A673 (cell line): ENCODE data around the gene SLC22A4. TPM values are rescaled to one million over a fixed set of nuclear protein-coding genes. Genes with fewer than 3 reads are reported as not detected.

ENCODE experiments used
- BruUV-seq: library from RNA; stranded (reverse); fragments of 400-500 nt; replicated peaks from 2 replicates; lab custom pipeline; 2021; lab: Mats Ljungman, UMichigan
- CTCF ChIA-PET: fragments of 300-600 bp; sonication (Branson Sonifier 250); formaldehyde crosslinking; loops from one replicate; lab custom pipeline; 2022; ENCODE audit warnings: antibody characterized with exemption; lab: Charles Lee
- POLR2A ChIA-PET: fragments of 300-600 bp; sonication (Branson Sonifier 250); formaldehyde crosslinking; loops from one replicate; lab custom pipeline; 2022; ENCODE audit warnings: antibody characterized with exemption; ENCODE audit not compliant: low non-redundant PET; lab: Charles Lee
- DNase-seq: peaks from one replicate; pipeline ENCODE4 v3.0.0-alpha.2; 2015; ENCODE audit warnings: low spot score
- H3K27ac ChIP-seq: fragments of 200-600 bp; sonication (generic); 2 replicates; pipeline ENCODE4 v1.5.1; 2016; ENCODE audit warnings: mixed run types, low read depth, mild to moderate bottlenecking, mixed read lengths, antibody characterized with exemption, low read length; ENCODE audit not compliant: poor library complexity, severe bottlenecking
- H3K27me3 ChIP-seq: fragments of 200-600 bp; sonication (generic); replicated peaks from 2 replicates; pipeline ENCODE4 v1.6.1; 2017; ENCODE audit warnings: mixed run types, low read depth, mild to moderate bottlenecking, mixed read lengths, antibody characterized with exemption, low read length; ENCODE audit not compliant: insufficient read depth, poor library complexity
- H3K36me3 ChIP-seq: fragments of 200-600 bp; sonication (generic); 2 replicates; pipeline ENCODE4 v1.6.1; 2016; ENCODE audit warnings: mixed run types, mild to moderate bottlenecking, mixed read lengths, antibody characterized with exemption, low read length; ENCODE audit not compliant: insufficient read depth, poor library complexity, severe bottlenecking
- H3K4me1 ChIP-seq: fragments of 200-600 bp; sonication (generic); 2 replicates; pipeline ENCODE4 v1.6.1; 2017; ENCODE audit warnings: mixed run types, mild to moderate bottlenecking, mixed read lengths, antibody characterized with exemption, low read length; ENCODE audit not compliant: insufficient read depth, poor library complexity, severe bottlenecking
- H3K4me3 ChIP-seq: fragments of 200-600 bp; sonication (generic); 2 replicates; pipeline ENCODE4 v1.5.1; 2016; ENCODE audit warnings: low read depth, mixed run types, mild to moderate bottlenecking, mixed read lengths, low read length; ENCODE audit not compliant: poor library complexity, severe bottlenecking
- H3K9me3 ChIP-seq: fragments of 200-600 bp; sonication (generic); 2 replicates; pipeline ENCODE4 v1.6.1; 2016; ENCODE audit warnings: mixed run types, low read depth, mild to moderate bottlenecking, mixed read lengths, antibody characterized with exemption, low read length; ENCODE audit not compliant: poor library complexity, severe bottlenecking
- EZH2 ChIP-seq: fragments of 200-600 bp; sonication (generic); IDR thresholded peaks from 2 replicates; pipeline ENCODE4 v1.6.1; 2017; ENCODE audit warnings: borderline replicate concordance, low read depth, mild to moderate bottlenecking, mixed read lengths, antibody characterized with exemption, low read length; ENCODE audit not compliant: poor library complexity, severe bottlenecking
- intact Hi-C: fragments of 100-400 bp; cut with micrococcal nuclease; formaldehyde crosslinking; loops from one replicate; pipeline ENCODE4 v1.10.0; 2022; ENCODE audit not compliant: unreplicated experiment
- total RNA-seq: library from RNA; stranded (reverse); gene quantifications from 2 replicates; pipeline ENCODE4 v1.2.3, GENCODE V29; 2021
- TF ChIP-seq, protein P1 (sequence below): fragments of 300-800, 200-600 bp; sonication (generic); conservative IDR thresholded peaks from 2 replicates; pipeline ENCODE4 v1.5.1; 2017; ENCODE audit warnings: low read depth, mild to moderate bottlenecking, antibody characterized with exemption, low read length, moderate library complexity, mixed read lengths

The SLC22A4 gene
- total RNA-seq, 1 experiment from 2014 or later: 0.99 TPM

DNA sequence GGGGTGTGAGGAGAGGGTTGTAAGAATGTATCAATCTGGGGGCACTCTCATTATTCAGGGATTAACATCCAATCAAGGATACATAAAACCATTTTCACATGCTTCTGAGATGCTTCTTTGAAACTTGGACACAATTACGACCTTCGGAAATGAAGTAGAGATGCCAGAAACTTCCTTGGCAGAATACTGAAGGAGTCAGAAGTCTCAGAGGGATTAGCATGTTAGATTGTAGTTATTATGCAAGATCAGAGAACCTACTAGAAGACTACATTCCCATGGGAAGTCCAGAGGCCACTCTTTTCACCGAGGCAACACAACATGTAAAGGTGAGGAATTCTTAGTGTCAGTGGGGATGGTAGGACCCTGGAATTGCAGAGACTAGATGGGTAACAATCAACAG is 5.1 kb upstream of the SLC22A4 start:
- no TSS peak for BruUV-seq
- POLR2A ChIA-PET: no interaction called here
- CTCF ChIA-PET: no interaction called here

GRCh38 chr5:132291026-132291425 is 3.2 kb upstream of the SLC22A4 start:
- Histone ChIP-seq H3K9me3 (no peaks in the 10 kb centered on the region), H3K4me3 (no peak overlapping the region), H3K27me3 (no peaks in the 10 kb centered on the region), H3K36me3 (no peaks in the 10 kb centered on the region), H3K27ac (no peak overlapping the region), H3K4me1 (peaks cover 12% of the 10 kb centered on the region)
- intact Hi-C loops: no loop called here
- TF ChIP-seq, protein P1, sequence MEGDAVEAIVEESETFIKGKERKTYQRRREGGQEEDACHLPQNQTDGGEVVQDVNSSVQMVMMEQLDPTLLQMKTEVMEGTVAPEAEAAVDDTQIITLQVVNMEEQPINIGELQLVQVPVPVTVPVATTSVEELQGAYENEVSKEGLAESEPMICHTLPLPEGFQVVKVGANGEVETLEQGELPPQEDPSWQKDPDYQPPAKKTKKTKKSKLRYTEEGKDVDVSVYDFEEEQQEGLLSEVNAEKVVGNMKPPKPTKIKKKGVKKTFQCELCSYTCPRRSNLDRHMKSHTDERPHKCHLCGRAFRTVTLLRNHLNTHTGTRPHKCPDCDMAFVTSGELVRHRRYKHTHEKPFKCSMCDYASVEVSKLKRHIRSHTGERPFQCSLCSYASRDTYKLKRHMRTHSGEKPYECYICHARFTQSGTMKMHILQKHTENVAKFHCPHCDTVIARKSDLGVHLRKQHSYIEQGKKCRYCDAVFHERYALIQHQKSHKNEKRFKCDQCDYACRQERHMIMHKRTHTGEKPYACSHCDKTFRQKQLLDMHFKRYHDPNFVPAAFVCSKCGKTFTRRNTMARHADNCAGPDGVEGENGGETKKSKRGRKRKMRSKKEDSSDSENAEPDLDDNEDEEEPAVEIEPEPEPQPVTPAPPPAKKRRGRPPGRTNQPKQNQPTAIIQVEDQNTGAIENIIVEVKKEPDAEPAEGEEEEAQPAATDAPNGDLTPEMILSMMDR: no peak
- no peak for TF ChIP-seq EZH2
- CTCF ChIA-PET: interaction anchor here (0.7 kb wide), 1 partner anchor 20 kb away, joined by 6 read pairs; no protein-coding TSS in a partner anchor
- BruUV-seq: no TSS peak
- no peak for DNase-seq
- POLR2A ChIA-PET: no interaction called here

More for the DNA sequence above, 5.1 kb upstream of the SLC22A4 start:
- DNase-seq: no peak
- Histone ChIP-seq H3K9me3 (no peaks in the 10 kb centered on the region), H3K4me3 (no peak overlapping the region), H3K27me3 (no peaks in the 10 kb centered on the region), H3K36me3 (no peaks in the 10 kb centered on the region), H3K27ac (no peak overlapping the region), H3K4me1 (peaks cover 7% of the 10 kb centered on the region)
- TF ChIP-seq, protein P1: no peak
- TF ChIP-seq EZH2: no peak
- intact Hi-C loops: no loop called here

GRCh38 chr5:132293066-132293991 is 865 bp upstream of the SLC22A4 start:
- H3K36me3 ChIP-seq: no peaks in the 10 kb centered on the region
- peak overlapping the region; percentile 87 for H3K27ac ChIP-seq
- no peaks in the 10 kb centered on the region for H3K27me3 ChIP-seq
- H3K4me1 ChIP-seq: peaks cover 12% of the 10 kb centered on the region
- ChIA-PET CTCF (interaction anchor here (1.0 kb wide), 1 partner anchor 208 kb away, joined by 6 read pairs; no protein-coding TSS in a partner anchor), POLR2A (interaction anchor here (0.6 kb wide), 1 partner anchor 25 kb away, joined by 4 read pairs; no protein-coding TSS in a partner anchor)
- peak; percentile 92 for DNase-seq
- intact Hi-C loops: no loop called here
- peak overlapping the region; percentile 60 for H3K4me3 ChIP-seq
- no peak for TF ChIP-seq EZH2
- TF ChIP-seq, protein P1: peak; percentile 36; the same call in 1 of the 2 replicates
- no peaks in the 10 kb centered on the region for H3K9me3 ChIP-seq
- BruUV-seq: TSS peak; percentile 68
